ENCODE results near the gene MCM10. TPM values are rescaled to one million over a fixed set of nuclear protein-coding genes. Genes with fewer than 3 reads are reported as not detected.

The MCM10 gene
- total and polyA plus RNA-seq, 2 of the 4 experiments (the other 2 are of a cell fraction): 5.4 to 11.8 TPM

DNA sequence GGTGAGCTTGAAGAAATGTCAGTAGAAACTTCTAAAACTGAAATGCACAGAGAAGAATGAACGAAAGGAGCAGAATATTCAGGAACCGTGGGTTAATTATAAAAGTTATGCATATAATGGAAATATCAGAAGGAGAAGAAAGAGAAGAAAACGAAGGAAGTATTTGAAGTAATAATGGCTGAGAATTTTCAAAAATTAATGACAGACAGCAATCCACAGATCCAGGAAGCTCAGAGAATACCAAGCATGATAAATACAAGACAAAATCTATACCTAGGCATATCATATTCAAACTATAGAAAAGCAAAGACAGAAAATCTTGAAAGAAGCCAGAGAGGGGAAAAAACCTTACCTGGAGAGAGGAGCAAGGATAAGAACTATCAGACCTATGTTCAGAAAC, 16.5 kb upstream of the MCM10 start:
- no peak overlapping the region for H3K14ac ChIP-seq (replicated peaks; ENCODE audit: low read depth, low read length)
- no TSS peak for BruUV-seq (replicated peaks)
- H3K4me2 ChIP-seq (ENCODE audit: low read depth, low read length): no peak overlapping the region
- H3K9me3 ChIP-seq (ENCODE audit: control insufficient read depth, insufficient read depth, low read length): peaks cover 1% of the 10 kb centered on the region; the same call in 1 of the 2 replicates
- peaks cover 12% of the 10 kb centered on the region; the same call in 1 of the 2 replicates for H3K36me3 ChIP-seq (ENCODE audit: control insufficient read depth, insufficient read depth, low read length)
- no peak for TF ChIP-seq RAD21 (IDR thresholded peaks at IDR 0.05; ENCODE audit: low read length)
- TF ChIP-seq FOS (IDR thresholded peaks at IDR 0.05; ENCODE audit: low read depth, low read length): no peak
- TF ChIP-seq CEBPB (IDR thresholded peaks at IDR 0.05; ENCODE audit: low read depth, low read length): no peak
- TF ChIP-seq POLR2A (IDR thresholded peaks at IDR 0.05; ENCODE audit: low read depth, low read length): no peak
- TF ChIP-seq, protein P1, sequence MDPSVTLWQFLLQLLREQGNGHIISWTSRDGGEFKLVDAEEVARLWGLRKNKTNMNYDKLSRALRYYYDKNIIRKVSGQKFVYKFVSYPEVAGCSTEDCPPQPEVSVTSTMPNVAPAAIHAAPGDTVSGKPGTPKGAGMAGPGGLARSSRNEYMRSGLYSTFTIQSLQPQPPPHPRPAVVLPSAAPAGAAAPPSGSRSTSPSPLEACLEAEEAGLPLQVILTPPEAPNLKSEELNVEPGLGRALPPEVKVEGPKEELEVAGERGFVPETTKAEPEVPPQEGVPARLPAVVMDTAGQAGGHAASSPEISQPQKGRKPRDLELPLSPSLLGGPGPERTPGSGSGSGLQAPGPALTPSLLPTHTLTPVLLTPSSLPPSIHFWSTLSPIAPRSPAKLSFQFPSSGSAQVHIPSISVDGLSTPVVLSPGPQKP (IDR thresholded peaks at IDR 0.05; ENCODE audit: borderline replicate concordance, low read depth, low read length): no peak
- TF ChIP-seq SMC3 (IDR thresholded peaks at IDR 0.05; ENCODE audit: low read depth, low read length): no peak
- no peak overlapping the region for H4K8ac ChIP-seq (ENCODE audit: low read depth in 2 of 2, low read length in 2 of 2)
- H3K79me1 ChIP-seq (ENCODE audit: low read depth in 1 of 2, low read length in 2 of 2): no peaks in the 10 kb centered on the region
- no peaks in the 10 kb centered on the region for H3K9me1 ChIP-seq (ENCODE audit: insufficient read depth, low read length)
- H2BK120ac ChIP-seq (ENCODE audit: low read depth, low read length): no peak overlapping the region
- CTCF ChIA-PET: no interaction called here
- H3K23ac ChIP-seq (ENCODE audit: low read depth, low read length): no peak overlapping the region
- DNase-seq: no peak
- no peak overlapping the region for H2AK5ac ChIP-seq (ENCODE audit: low read depth, low read length)
- no peak overlapping the region for H2AFZ ChIP-seq (replicated peaks; ENCODE audit: low read length, poor library complexity)
- no peak overlapping the region for H3K4ac ChIP-seq (ENCODE audit: low read depth, low read length)
- WGBS, 2 experiments (ENCODE audit: extremely low coverage in 2 of 2, insufficient read length in 1 of 2): 80% methylated on average over 1 of the region's 3 CpGs; no CpG with 5 or more reads in 1 of the 2 experiments
- no peak overlapping the region for H3K18ac ChIP-seq (ENCODE audit: low read depth, low read length)
- no peak overlapping the region for H4K91ac ChIP-seq (ENCODE audit: insufficient read depth, low read depth, low read length)
- no peak overlapping the region for H4K5ac ChIP-seq (ENCODE audit: low read depth, low read length)
- H3K4me1 ChIP-seq (ENCODE audit: control insufficient read depth, insufficient read depth, low read length): peaks cover 2% of the 10 kb centered on the region; the same call in 1 of the 2 replicates
- no peak overlapping the region for H3K9ac ChIP-seq (ENCODE audit: low read depth, low read length)
- intact Hi-C loops (cut with micrococcal nuclease): no loop called here
- H2BK15ac ChIP-seq (ENCODE audit: low read depth, low read length): no peak overlapping the region
- no peak overlapping the region for H2BK5ac ChIP-seq (ENCODE audit: low read depth, low read length, poor library complexity, severe bottlenecking)
- no peak overlapping the region for H3K4me3 ChIP-seq (ENCODE audit: insufficient read depth, low read depth, low read length)
- no peak for ATAC-seq (ENCODE audit: low read depth)
- no peak overlapping the region for H2BK20ac ChIP-seq (ENCODE audit: low read depth, low read length)
- H2AK9ac ChIP-seq (replicated peaks; ENCODE audit: low read depth, low read length, poor library complexity): no peak overlapping the region
- H3K27ac ChIP-seq (ENCODE audit: insufficient read depth, low read length): no peak overlapping the region
- dilution Hi-C loops (cut with HindIII; ENCODE audit: low sequenced_read_pairs, unreplicated experiment): no loop called here
- H3K27me3 ChIP-seq (ENCODE audit: control insufficient read depth, insufficient read depth, low read length): no peaks in the 10 kb centered on the region
- H3K56ac ChIP-seq (ENCODE audit: extremely low read depth, insufficient read depth, low read length): no peak overlapping the region
- POLR2A ChIA-PET (ENCODE audit: unreplicated experiment): no interaction called here
- in situ Hi-C loops (cut with MboI; ENCODE audit: low sequenced_read_pairs): no loop called here
- H4K20me1 ChIP-seq (ENCODE audit: insufficient read depth, low read length): no peaks in the 10 kb centered on the region

Measured in IMR-90 (cell line).